Tibial nerve (tissue), 4 donors: ENCODE results near the gene NUDT13.

Experiments used
- EP300 ChIP-seq, 2 donors: sonication (generic); formaldehyde crosslinking; IDR thresholded peaks; one replicate each; pipeline ENCODE4 v1.6.1; 2017; ENCODE audit warnings: antibody characterized with exemption in 2 of 2, mild to moderate bottlenecking in 1 of 2
- POLR2A ChIP-seq, 2 donors: fragments of 450-650 bp; IDR thresholded peaks; one replicate each; pipeline ENCODE4 v1.6.1; 2017; ENCODE audit warnings: antibody characterized with exemption in 2 of 2, mild to moderate bottlenecking in 2 of 2, moderate library complexity in 2 of 2
- TF ChIP-seq, protein P1 (sequence below), 5 experiments: fragments of 200-600 bp in 3 of 5; fragments of 450-650 bp in 2 of 5; sonication (generic) in 3 of 5; IDR thresholded peaks; one replicate each; pipeline ENCODE4 v1.5.1; 2016 to 2019; ENCODE audit warnings: antibody characterized with exemption in 5 of 5, mild to moderate bottlenecking in 3 of 5, moderate library complexity in 2 of 5

DNA sequence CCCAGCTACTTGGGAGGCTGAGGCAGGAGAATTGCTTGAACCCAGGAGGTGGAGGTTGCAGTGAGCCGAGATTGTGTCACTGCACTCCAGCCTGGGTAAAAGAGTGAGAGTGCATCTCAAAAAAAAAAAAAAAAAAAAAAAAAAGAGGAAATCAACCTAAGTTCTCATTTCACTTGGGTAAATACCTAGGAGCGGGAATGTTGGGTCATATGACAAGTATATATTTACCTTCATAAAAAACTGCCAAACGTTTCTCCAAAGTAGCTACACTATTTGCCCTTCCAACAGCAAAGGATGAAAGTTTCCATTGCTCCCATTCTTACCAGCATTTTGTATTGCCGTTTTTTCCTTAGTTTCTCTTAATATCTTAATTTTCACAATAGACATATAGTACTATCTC lies 23.4 kb upstream of the NUDT13 start:
- TF ChIP-seq, protein P1, sequence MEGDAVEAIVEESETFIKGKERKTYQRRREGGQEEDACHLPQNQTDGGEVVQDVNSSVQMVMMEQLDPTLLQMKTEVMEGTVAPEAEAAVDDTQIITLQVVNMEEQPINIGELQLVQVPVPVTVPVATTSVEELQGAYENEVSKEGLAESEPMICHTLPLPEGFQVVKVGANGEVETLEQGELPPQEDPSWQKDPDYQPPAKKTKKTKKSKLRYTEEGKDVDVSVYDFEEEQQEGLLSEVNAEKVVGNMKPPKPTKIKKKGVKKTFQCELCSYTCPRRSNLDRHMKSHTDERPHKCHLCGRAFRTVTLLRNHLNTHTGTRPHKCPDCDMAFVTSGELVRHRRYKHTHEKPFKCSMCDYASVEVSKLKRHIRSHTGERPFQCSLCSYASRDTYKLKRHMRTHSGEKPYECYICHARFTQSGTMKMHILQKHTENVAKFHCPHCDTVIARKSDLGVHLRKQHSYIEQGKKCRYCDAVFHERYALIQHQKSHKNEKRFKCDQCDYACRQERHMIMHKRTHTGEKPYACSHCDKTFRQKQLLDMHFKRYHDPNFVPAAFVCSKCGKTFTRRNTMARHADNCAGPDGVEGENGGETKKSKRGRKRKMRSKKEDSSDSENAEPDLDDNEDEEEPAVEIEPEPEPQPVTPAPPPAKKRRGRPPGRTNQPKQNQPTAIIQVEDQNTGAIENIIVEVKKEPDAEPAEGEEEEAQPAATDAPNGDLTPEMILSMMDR (IDR thresholded peaks at IDR 0.05): no peak
- no peak for TF ChIP-seq POLR2A (IDR thresholded peaks at IDR 0.05)
- no peak for TF ChIP-seq EP300 (IDR thresholded peaks at IDR 0.05)
